Measurements from ENCODE around the gene HEXB. TPM values are rescaled to one million over a fixed set of nuclear protein-coding genes. Genes with fewer than 3 reads are reported as not detected.

Gene HEXB
- total and polyA plus RNA-seq, 2 of the 13 experiments (the other 11 are each of a cell fraction or from before 2014, with no cell fraction given) = 100 to 104 TPM

DNA sequence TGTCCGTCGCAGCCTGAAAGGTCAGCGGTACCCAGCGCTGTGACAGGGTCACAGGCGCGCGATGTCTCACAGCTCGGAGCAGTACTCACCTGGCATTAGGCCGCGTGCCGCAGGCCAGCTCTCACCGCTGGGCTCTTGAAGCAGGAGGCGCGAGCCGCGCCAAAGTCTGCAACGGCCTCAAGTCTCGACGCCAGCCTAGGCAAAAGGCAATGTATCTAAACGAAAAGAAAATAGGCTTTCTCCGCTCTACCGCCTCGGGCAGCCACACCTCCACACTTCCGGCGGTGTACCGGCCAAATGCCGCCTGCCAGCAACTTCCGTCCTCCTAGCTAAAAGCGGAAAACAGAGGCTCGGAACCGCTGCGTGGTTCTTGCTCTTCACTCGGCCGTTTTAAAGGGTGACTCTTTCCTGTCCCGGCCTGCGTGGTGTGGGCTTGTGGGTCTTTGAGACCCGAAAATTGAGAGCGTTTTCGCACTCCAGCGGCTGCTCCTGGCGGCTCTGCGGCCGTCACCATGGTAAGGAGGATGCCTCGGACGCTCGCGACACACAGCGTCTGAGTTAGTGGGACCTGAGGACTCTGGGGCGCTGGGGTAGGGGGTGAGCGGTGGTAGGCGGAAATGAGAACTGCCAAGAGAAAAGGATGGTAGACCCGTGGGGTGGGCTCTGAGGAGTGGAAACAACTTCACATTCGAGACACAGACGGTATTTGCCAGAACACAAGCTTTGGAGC is 82.0 kb downstream of the HEXB start, which contains the start of the genes GFM2 and NSA2 (continued):
- TF ChIP-seq ZNF550 (CRISPR knock-in tag; IDR thresholded peaks at IDR 0.05; ENCODE audit: borderline replicate concordance) (peak; percentile 83; the same call in 1 of the 2 replicates), TBP (CRISPR knock-in tag; IDR thresholded peaks at IDR 0.05) (no peak), MYC (CRISPR knock-in tag; IDR thresholded peaks at IDR 0.05; ENCODE audit: borderline replicate concordance) (peak; percentile 94), SALL2 (CRISPR knock-in tag; IDR thresholded peaks at IDR 0.05) (peak; percentile 91; the same call in 1 of the 2 replicates), SIX1 (CRISPR knock-in tag; IDR thresholded peaks at IDR 0.05; ENCODE audit: borderline replicate concordance) (peak; percentile 51; the same call in 1 of the 2 replicates), ZNF354B (CRISPR knock-in tag; IDR thresholded peaks at IDR 0.05) (0 out of 2 replicates have a peak, but pooled peaks have one; percentile 39), RBFOX2 (IDR thresholded peaks at IDR 0.05; ENCODE audit: low read depth, low read length) (peak; percentile 78), NPAS2 (CRISPR knock-in tag; IDR thresholded peaks at IDR 0.05; ENCODE audit: borderline replicate concordance) (no peak), RORA (CRISPR knock-in tag; IDR thresholded peaks at IDR 0.05) (no peak), SRSF1 (optimal IDR thresholded peaks at IDR 0.05; ENCODE audit: low read depth, low read length) (peak; percentile 91), GPN1 (CRISPR knock-in tag; IDR thresholded peaks at IDR 0.05; ENCODE audit: borderline replicate concordance) (no peak), ETV5 (CRISPR knock-in tag; IDR thresholded peaks at IDR 0.05; ENCODE audit: borderline replicate concordance) (peak; percentile 95), ZNF564 (CRISPR knock-in tag; IDR thresholded peaks at IDR 0.05) (peak; percentile 86), SOX13 (IDR thresholded peaks at IDR 0.05) (no peak; the same call in 1 of the 2 replicates), SOX13 (CRISPR knock-in tag; conservative IDR thresholded peaks at IDR 0.05 in 1 of 2, IDR thresholded peaks at IDR 0.05 in 1 of 2) (peak in 1 of 2 experiments; percentile 57; a peak in 2 of 4 replicates), ELF1 (CRISPR knock-in tag; IDR thresholded peaks at IDR 0.05) (peak; percentile 91), ZNF841 (CRISPR knock-in tag; IDR thresholded peaks at IDR 0.05; ENCODE audit: borderline replicate concordance) (no peak), ZFP37 (CRISPR knock-in tag; IDR thresholded peaks at IDR 0.05; ENCODE audit: borderline replicate concordance) (peak; percentile 79; the same call in 1 of the 2 replicates), MTF1 (CRISPR knock-in tag; IDR thresholded peaks at IDR 0.05) (0 out of 2 replicates have a peak, but pooled peaks have one; percentile 64), ZNF251 (CRISPR knock-in tag; IDR thresholded peaks at IDR 0.05) (no peak), HMG20B (CRISPR knock-in tag; conservative IDR thresholded peaks at IDR 0.05) (0 out of 2 replicates have a peak, but pooled peaks have one; percentile 39), ZNF616 (CRISPR knock-in tag; IDR thresholded peaks at IDR 0.05; ENCODE audit: low read depth) (no peak), NAIF1 (CRISPR knock-in tag; IDR thresholded peaks at IDR 0.05; ENCODE audit: borderline replicate concordance) (peak; percentile 34; the same call in 1 of the 2 replicates), NCOA2 (CRISPR knock-in tag; IDR thresholded peaks at IDR 0.05) (peak; percentile 63; the same call in 1 of the 2 replicates)
- TF ChIP-seq, protein P1, sequence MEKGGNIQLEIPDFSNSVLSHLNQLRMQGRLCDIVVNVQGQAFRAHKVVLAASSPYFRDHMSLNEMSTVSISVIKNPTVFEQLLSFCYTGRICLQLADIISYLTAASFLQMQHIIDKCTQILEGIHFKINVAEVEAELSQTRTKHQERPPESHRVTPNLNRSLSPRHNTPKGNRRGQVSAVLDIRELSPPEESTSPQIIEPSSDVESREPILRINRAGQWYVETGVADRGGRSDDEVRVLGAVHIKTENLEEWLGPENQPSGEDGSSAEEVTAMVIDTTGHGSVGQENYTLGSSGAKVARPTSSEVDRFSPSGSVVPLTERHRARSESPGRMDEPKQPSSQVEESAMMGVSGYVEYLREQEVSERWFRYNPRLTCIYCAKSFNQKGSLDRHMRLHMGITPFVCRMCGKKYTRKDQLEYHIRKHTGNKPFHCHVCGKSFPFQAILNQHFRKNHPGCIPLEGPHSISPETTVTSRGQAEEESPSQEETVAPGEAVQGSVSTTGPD (CRISPR knock-in tag; IDR thresholded peaks at IDR 0.05) = no peak
- TF ChIP-seq, protein P2, sequence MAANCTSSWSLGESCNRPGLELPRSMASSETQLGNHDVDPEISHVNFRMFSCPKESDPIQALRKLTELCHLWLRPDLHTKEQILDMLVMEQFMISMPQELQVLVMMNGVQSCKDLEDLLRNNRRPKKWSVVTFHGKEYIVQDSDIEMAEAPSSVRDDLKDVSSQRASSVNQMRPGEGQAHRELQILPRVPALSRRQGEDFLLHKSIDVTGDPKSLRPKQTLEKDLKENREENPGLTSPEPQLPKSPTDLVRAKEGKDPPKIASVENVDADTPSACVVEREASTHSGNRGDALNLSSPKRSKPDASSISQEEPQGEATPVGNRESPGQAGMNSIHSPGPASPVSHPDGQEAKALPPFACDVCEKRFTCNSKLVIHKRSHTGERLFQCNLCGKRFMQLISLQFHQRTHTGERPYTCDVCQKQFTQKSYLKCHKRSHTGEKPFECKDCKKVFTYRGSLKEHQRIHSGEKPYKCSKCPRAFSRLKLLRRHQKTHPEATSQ (CRISPR knock-in tag; IDR thresholded peaks at IDR 0.05; ENCODE audit: borderline replicate concordance) = peak; percentile 95
- TF ChIP-seq, protein P3, sequence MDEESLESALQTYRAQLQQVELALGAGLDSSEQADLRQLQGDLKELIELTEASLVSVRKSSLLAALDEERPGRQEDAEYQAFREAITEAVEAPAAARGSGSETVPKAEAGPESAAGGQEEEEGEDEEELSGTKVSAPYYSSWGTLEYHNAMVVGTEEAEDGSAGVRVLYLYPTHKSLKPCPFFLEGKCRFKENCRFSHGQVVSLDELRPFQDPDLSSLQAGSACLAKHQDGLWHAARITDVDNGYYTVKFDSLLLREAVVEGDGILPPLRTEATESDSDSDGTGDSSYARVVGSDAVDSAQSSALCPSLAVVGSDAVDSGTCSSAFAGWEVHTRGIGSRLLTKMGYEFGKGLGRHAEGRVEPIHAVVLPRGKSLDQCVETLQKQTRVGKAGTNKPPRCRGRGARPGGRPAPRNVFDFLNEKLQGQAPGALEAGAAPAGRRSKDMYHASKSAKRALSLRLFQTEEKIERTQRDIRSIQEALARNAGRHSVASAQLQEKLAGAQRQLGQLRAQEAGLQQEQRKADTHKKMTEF (CRISPR knock-in tag; IDR thresholded peaks at IDR 0.05) = peak; percentile 90

All from HepG2 (cell line).